Measurements from ENCODE around the gene CNTNAP2.

- TF ChIP-seq YY1 (IDR thresholded peaks at IDR 0.05; ENCODE audit: insufficient read depth, insufficient read length) = no peak
- TF ChIP-seq SUZ12 (IDR thresholded peaks at IDR 0.05; ENCODE audit: extremely low read depth, insufficient read depth, insufficient read length) = no peak
These were observed 2148.4 kb downstream of the CNTNAP2 start for GRCh38 chr7:148264933-148265557.
